Left colon (tissue), 2 donors: ENCODE measurements around the gene GPR132. TPM values are rescaled to one million over a fixed set of nuclear protein-coding genes. Genes with fewer than 3 reads are reported as not detected.
"Not testable (repeated sequence)": the region's sequence is repeated elsewhere in the genome, so short reads cannot be mapped to it uniquely, and the experiment has no call there.

Experiments used
- ATAC-seq: fragments of 200-7000 bp; cut with Tn5 transposase; one replicate; pipeline ENCODE4 v1.9.1; 2020; ENCODE audit warnings: mild to moderate bottlenecking, moderate library complexity
- DNase-seq, 2 donors: peaks; one replicate each; pipeline ENCODE4 v3.0.0-alpha.2; 2020
- intact Hi-C, 2 donors: fragments of 100-400 bp; cut with DNase I in 1 of 2; cut with micrococcal nuclease in 1 of 2; formaldehyde crosslinking; loops; one replicate each; pipeline versions ENCODE4 v1.11.2 to v1.14.0; 2022; cut with DNase I, micrococcal nuclease
- total RNA-seq, 2 donors: library from RNA; stranded (reverse); fragmentation: NEBNext Ultra II Directional; extraction: Animal tissue kit (Norgen Biotek cat#: 25700); gene quantifications; one replicate each; pipeline ENCODE4 v1.2.1, GENCODE V29; 2021
- donor health status: DM: no; HTN: no; CAD: no.
- donor health status: DM: yes; HTN: yes; CAD: no.

The GPR132 gene
- total RNA-seq, 2 donors from 2014 or later, result 0.73 to 3.4 TPM

GRCh38 chr14:105067140-105067968 lies 2.1 kb upstream of the GPR132 start:
- ATAC-seq (no peak), DNase-seq (no peak)
- intact Hi-C loops, result no loop called here

DNA sequence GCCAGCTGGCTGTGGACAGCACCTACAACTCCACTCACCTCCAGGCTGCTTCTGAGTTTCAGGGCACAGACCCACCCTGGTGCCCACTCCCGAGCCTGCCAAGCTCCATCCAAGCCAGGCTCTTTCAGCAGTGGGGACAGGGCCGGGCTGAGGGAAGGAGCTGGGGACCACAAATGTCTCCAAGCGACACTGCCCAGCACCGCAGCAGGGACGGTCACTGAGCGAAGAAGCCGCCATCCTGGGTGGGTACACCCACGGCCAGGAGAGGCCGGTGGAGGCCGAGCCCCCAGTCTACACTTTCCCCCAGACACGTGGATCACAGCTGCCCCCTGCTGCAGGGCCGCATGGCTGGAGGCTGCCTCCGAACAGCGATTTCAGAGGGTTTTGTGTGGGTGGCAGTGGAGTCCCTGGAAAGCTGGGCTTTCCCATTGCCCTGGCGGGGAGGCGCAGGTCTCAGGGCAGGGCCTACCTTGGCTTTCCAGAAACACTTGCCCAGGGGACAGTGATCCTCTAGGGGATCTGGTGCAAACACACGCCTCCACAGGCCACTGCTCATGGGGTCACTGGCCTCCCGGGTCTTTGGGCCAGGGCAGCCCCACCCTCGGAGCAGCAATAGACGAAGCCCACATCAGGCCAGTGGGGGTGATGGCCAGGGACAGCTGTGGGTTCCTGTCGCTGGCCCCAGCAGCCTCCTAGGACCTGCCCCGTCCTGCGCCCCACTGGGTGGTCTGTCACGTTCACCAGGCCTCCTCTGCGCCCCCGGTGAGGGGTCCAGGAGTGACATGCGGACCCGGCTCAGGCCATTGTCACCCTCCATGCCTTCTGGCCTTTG lies 1.2 kb upstream of the GPR132 start:
- DNase-seq (no peak), ATAC-seq (no peak)
- intact Hi-C loops, result no loop called here

DNA sequence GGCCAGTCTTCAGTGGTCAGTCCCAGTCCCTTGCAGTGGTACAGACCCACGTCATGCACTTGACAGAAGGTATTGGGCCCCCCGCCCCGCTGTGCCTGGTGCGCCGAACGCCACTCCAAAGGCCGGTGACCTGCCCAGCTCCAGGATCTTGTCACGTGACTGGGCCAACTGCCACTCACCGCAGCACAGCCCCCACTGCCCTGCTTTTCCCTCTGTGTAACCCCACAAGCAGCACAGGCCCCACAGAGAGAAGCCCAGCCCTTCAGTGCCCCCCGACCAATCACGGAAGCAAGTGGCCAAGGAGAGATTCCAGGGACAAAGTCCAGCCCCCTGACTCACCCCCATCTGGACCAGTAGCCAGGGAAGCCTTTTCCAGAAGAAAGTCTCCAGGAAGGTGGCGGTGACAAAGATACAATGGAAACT lies 498 bp downstream of the GPR132 start:
- intact Hi-C loops, result no loop called here
- peak; percentile 30 for ATAC-seq

DNA sequence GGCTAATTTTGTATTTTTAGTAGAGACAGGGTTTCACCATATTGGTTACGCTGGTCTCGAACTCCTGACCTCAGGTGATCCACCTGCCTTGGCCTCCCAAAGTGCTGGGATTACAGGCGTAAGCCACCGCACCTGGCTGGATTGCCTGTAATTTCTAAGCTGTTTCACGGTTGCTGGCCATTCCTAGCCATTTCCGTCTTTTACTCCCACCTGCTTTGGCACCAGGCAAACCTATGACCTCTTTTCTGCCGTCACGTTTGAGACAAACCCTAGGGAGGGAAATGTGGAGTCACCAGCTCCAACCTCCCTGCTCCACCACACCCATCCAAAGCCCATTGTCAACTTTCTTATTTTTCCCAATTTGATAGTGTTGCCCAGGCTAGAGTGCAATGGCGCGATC lies 1.2 kb downstream of the GPR132 start:
- intact Hi-C loops, result no loop called here
- ATAC-seq (no peak), DNase-seq (no peak)

More for the DNA sequence above, 498 bp downstream of the GPR132 start:
- peak in 1 of 2 donors; percentile 54 for DNase-seq

- ATAC-seq, intact Hi-C loops, DNase-seq: not testable (repeated sequence)
Observed at GRCh38 chr14:105063506-105063905, 1.7 kb downstream of the GPR132 start.

GRCh38 chr14:105063056-105063455 lies 2.2 kb downstream of the GPR132 start:
- no peak for DNase-seq

GRCh38 chr14:105062048-105062433 lies 3.2 kb downstream of the GPR132 start:
- no peak for ATAC-seq

More at GRCh38 chr14:105063056-105063455, 2.2 kb downstream of the GPR132 start:
- ATAC-seq, result no peak
- intact Hi-C loops, result no loop called here

DNA sequence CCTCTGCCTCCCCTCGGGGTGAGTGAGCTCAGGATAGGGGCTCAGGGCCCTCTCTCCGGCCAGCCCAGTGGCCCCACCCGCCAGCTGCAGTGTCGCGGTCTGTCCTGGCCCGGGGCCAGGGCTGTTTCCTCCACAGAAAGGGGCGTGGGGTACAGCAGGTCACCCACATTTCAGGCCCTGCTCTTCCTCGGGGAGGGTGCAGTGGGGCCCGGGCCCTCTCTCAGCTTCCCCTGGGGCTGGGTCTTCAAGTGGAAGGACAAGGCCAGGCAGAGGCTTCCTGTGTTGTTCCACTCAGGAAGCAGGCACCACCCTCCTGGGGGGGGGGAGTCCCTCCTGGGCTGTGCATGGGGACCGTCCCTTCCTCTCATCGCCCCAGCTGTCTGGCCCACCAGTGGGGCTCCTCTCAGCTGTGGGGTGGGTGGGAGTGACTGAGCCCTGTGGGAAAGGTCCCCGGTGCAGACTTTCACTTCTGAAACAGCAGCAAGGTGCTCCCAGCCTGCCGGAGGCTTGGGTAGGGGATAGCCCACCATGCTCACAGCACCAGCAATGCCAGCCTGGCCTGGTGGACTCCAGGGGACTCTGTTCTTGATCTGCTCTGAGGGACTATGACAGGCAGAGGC lies 3.7 kb downstream of the GPR132 start:
- ATAC-seq (peak; percentile 33), DNase-seq (peak; percentile 45 to 64)
- intact Hi-C loops, result no loop called here

More at GRCh38 chr14:105062048-105062433, 3.2 kb downstream of the GPR132 start:
- intact Hi-C loops, result no loop called here
- no peak for DNase-seq

DNA sequence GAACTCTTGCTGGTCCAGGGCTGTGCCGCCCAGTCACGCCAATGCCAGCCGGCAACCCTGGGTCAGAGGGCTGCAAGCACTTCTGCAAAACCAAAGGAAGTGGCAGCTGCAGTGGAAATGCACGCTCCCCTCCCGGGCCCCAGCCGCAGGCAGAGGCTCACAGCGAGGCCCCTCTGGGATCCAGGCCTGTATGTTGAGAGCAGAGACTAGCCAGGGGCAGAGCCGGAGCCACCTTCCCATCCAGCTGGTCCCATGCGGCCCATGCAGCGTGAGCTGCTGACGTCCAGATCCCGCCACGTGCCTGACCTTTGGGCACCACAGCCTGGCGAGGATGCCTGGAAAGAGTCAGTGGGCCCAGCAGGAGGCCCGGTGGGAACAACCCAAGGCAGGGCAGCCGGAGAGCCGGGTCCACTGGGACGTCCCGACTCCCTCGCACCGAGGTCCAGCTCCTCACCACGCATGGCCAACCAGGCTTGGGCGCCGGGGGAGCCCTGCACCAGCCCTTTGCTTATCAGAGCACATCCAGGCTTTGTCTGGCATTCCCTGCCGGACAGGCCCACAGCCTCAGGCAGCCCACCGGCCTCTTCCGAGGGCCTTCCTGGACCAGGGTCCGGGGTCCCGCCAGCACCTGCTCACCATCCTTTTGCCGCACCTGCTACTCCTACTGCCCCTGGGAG lies 4.3 kb downstream of the GPR132 start:
- intact Hi-C loops, result no loop called here
- peak in 1 of 2 donors; percentile 58 for DNase-seq
- ATAC-seq, result peak; percentile 31

DNA sequence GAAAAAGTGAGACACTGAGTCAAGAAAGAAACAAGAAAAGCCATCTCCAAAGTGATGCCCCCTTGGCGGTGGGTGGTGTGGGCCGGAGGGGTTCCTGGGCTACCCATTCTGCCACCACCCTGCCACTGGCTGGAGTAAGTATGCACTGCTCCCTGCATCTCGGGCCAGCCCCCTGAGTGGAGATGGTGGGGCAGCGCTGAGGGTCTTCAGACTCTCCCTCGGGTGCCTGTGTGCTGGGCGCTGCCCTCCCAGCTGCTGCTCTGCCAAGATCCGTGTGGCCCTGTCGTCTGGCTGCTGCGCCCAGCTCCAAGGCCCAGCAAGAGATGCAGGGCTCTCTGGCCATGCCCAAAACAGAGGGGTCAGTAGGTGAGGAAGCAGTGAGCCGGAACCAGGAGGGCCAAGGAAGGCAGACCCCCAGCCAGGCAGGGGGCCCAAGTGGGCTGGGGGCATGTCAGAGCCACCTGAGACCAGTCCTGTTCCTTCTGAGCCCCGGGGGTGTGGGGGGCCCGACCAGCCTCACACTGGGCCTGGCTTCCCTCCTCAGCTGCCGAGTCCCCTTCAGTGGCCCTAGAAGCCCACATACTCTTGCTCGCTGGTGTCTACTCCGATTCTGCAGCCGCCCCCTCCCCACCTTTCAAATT lies 5.2 kb downstream of the GPR132 start:
- intact Hi-C loops, result no loop called here
- ATAC-seq (no peak), DNase-seq (no peak)

DNA sequence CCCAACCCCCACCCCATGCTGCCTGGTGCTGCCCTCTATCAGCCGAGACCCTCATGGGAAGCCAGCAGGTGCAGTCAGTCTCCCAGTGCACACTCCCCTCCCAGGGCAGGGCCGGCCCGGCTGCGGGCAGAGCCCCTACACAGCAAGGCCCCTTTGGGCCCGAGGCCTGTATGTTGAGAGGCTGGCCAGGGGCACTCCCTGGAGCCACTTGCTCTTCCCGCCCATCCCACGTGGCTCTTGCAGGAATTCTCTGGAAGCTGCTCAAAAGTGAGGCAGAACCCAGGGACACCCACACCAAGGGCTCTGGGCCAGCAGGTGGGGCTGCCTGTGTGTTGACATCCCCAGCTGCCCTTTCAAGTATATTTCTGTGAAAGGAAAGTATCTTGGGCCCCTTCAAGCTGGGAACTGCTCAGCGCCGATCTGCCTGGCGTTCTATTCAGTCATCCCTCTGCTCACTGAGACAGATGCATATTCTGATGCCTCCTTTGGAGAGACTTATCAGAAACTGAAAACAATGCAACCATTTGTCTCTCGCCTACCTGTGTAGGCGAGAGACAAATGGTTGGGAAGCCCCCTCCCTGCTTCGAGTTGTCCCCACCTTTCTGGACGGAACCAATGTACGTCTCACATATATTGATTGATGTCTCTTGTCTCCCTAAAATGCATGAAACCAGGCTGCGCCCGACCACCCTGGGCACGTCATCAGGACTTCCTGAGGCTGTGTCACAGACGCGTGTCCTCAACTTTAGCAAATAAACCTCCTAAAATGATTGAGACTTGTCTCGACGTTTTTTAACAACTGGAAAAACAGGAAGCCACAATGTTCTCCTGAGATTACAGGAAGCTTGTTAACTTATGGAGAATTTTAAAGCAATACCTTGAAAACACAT lies 6.0 kb downstream of the GPR132 start:
- ATAC-seq (no peak), DNase-seq (no peak)
- intact Hi-C loops, result no loop called here

DNA sequence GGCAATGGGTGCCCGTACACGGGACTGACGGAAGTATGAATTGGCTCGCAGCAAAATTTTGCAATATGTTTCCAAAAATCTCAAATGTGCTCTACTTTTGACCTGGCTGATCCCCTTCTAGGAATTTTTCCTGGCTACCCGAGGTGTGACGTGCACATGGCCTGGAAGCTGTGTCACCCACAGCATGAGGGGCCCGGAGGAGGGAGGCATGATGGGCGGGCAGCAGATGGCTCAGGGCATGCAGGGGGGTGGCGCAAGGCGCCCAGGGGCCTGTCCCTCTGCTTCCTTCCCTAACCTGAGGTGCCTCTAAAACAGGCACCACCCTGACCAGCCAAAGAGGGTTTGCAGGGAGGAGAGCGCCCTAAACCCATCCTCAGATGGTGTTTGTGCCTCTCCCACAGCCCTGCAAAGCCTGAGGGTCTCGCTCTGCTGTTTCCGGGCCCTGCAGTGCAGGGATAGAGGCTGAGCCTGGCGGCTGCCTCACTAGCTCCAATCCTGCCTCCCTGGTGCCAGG lies 6.7 kb downstream of the GPR132 start:
- ATAC-seq, result no peak
- intact Hi-C loops, result no loop called here
- no peak for DNase-seq

DNA sequence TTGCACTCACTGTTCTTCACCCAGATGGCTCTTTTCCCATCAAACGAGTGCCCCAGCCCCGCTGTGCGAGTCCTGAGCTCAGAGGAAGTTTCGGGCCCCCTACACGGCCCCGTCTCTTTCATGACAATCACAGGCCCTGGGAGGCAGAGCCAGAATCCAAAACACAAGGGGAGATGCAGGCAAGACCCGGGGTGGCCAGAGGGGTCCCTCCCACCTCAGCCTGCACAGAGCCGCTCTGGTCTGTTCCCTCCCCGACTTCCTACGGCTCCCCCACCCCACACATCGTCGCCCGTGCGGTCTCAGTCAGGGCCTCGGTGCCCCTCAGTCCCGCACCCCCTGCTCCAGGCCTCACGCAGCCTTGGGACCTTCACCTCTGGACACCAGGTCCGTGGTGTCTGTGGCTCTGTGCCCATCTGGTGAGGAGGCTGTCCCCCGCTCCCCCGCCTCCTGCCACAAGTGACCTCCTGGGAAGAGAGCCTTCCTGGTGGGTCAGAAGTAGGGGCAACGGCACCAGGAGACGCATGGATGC lies 8.9 kb downstream of the GPR132 start:
- no peak for ATAC-seq
- intact Hi-C loops, result no loop called here
- DNase-seq, result no peak

DNA sequence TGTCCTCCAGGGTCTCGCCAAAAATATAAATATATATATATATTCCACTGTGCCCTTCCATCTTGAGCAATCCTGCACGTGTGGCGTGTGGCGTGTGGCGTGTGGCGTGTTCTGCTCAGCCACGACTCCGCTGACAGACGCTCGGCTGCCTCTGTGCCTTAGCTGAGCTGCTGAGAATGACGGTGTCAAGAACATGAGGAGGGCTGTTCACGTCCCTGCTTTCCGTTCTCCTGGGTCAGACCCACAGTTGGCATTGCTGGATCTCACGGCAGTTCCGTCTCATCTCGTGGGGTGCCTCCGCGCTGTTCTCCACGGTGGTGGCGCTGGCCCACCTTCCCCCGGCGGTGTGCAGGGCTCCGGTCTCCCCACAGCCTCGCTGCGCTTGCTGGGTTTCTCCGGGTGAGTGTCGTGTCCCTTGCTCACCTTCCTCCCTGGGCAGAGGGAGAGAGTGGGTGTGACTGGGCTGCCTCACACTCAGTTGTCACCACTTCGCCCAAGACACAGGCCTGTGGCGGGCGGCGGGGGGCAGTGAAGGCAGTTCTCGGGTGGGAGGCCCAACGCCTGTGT lies 9.4 kb downstream of the GPR132 start:
- ATAC-seq, result no peak
- no peak for DNase-seq
- intact Hi-C loops, result no loop called here

DNA sequence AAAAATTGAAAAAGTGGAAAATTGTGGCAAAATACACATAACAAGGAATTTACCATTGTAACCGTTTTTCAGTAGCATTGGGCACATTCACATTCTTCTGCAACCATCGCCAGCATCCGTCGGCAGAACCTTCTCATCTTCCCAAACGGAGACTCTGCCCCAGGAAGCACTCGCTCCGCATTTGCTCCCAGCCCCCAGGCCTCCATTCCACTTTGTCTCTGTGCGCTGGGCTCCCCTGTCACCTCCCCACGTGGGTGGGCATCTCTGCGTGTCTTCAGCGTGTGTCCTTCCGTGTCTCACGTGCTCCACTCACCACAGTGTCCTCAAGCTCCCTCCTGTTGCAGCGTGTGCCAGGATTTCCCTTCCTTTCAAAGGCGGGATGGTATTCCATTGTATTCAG lies 9.9 kb downstream of the GPR132 start:
- intact Hi-C loops, result no loop called here
- ATAC-seq, result no peak
- no peak for DNase-seq

- intact Hi-C loops, result no loop called here
- no peak for ATAC-seq
Observed at GRCh38 chr14:105053996-105054395, 11.2 kb downstream of the GPR132 start.

GRCh38 chr14:105053421-105053820 lies 11.8 kb downstream of the GPR132 start:
- ATAC-seq, result no peak
- intact Hi-C loops, result no loop called here
- DNase-seq, result no peak

More at GRCh38 chr14:105053996-105054395, 11.2 kb downstream of the GPR132 start:
- DNase-seq, result no peak
